PFSK-1 (cell line): ENCODE data around the gene COL6A5.

Experiments used
- FOXP2 ChIP-seq: optimal IDR thresholded peaks from 2 replicates; pipeline ENCODE3; 2011; ENCODE audit warnings: borderline replicate concordance, control low read depth, inconsistent platforms; ENCODE audit not compliant: insufficient read depth; ENCODE audit errors: extremely low read length, extremely low read depth
- POLR2AphosphoS5 ChIP-seq: IDR thresholded peaks from 2 replicates; pipeline ENCODE4 v1.6.1; 2012; ENCODE audit warnings: low read depth, mild to moderate bottlenecking, control low read depth, low read length, moderate library complexity
- SIN3A ChIP-seq: IDR thresholded peaks from 2 replicates; pipeline ENCODE4 v1.6.1; 2012; ENCODE audit warnings: mild to moderate bottlenecking, low read length, moderate library complexity, borderline replicate concordance; ENCODE audit not compliant: insufficient read depth
- TAF1 ChIP-seq: IDR thresholded peaks from 2 replicates; pipeline ENCODE4 v1.6.1; 2012; ENCODE audit warnings: low read length, control low read depth, borderline replicate concordance; ENCODE audit not compliant: insufficient read depth
- TF ChIP-seq, protein P1 (sequence below), 2 experiments: IDR thresholded peaks; 2 replicates each; pipeline versions ENCODE4 v1.6.1 to v1.8.0; 2011 to 2012; ENCODE audit warnings: low read depth in 2 of 2, low read length in 2 of 2, control low read depth in 1 of 2, inconsistent platforms in 1 of 2, mild to moderate bottlenecking in 1 of 2, moderate library complexity in 1 of 2; ENCODE audit not compliant: insufficient read depth in 1 of 2

The COL6A5 gene

DNA sequence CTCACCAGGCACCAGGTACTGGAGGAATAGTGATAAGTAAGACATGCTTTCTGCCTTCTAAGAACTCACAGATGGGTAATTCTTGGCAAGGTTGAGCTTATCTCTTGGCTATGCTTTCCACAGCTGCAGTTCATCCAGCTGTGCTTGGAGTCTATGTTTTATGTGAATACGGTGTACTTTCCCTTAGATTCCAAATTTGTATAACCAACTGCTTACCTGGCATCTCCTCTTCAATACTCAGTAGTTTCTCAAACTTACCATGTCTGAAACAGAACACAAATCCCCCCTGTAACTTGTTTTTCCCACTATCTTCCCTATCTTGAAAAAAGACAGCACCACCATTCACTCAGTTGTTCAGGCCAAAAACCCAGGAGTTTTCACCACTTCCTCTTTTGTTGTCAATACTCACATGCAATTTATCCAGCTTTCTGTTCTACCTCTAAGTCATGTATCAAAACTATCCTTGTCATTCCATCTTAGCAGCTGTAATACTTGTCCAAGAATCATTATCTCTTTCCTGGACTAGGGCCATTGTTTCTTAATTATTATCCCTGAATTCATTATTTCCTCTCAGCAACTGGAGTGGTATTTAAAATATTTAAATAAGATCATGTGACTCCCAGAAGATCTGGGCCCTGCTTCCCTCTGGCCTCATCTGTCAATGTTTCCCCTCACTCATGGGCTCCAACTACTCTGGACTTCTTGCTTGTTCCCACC lies 32.6 kb downstream of the COL6A5 start:
- no peak for TF ChIP-seq SIN3A
- no peak for TF ChIP-seq TAF1
- no peak for TF ChIP-seq POLR2AphosphoS5
- no peak for TF ChIP-seq FOXP2
- TF ChIP-seq, protein P1, sequence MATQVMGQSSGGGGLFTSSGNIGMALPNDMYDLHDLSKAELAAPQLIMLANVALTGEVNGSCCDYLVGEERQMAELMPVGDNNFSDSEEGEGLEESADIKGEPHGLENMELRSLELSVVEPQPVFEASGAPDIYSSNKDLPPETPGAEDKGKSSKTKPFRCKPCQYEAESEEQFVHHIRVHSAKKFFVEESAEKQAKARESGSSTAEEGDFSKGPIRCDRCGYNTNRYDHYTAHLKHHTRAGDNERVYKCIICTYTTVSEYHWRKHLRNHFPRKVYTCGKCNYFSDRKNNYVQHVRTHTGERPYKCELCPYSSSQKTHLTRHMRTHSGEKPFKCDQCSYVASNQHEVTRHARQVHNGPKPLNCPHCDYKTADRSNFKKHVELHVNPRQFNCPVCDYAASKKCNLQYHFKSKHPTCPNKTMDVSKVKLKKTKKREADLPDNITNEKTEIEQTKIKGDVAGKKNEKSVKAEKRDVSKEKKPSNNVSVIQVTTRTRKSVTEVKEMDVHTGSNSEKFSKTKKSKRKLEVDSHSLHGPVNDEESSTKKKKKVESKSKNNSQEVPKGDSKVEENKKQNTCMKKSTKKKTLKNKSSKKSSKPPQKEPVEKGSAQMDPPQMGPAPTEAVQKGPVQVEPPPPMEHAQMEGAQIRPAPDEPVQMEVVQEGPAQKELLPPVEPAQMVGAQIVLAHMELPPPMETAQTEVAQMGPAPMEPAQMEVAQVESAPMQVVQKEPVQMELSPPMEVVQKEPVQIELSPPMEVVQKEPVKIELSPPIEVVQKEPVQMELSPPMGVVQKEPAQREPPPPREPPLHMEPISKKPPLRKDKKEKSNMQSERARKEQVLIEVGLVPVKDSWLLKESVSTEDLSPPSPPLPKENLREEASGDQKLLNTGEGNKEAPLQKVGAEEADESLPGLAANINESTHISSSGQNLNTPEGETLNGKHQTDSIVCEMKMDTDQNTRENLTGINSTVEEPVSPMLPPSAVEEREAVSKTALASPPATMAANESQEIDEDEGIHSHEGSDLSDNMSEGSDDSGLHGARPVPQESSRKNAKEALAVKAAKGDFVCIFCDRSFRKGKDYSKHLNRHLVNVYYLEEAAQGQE (IDR thresholded peaks at IDR 0.05; ENCODE audit: insufficient read depth in 1 of 2, low read depth in 2 of 2, low read length in 2 of 2): no peak

DNA sequence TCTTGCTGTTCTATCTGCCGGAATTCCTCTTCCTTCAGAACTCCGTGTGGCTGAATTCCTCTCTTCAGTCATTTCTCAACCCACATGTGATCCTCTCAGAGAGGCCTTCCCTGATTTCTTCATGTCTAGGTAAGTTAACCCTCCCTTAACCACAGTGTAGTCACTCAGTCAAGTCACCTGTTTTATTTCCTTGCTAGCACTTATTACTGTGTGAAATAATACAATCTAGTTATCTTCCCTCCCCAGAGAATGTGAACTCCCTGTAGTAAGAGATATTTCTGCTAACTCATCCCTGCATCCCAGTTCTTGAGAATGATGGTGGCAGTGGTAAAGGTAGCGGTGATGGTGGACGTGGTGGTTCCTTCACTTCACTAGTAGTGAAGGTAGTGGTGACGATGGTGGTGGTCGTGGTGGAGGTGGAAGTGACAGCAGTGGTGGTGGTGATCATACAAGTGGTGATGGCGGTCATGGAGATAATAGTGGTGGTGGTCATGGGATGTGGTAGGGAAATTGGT lies 33.3 kb downstream of the COL6A5 start:
- TF ChIP-seq POLR2AphosphoS5: no peak
- TF ChIP-seq, protein P1 (IDR thresholded peaks at IDR 0.05; ENCODE audit: insufficient read depth in 1 of 2, low read depth in 2 of 2, low read length in 2 of 2): no peak
- no peak for TF ChIP-seq TAF1
- TF ChIP-seq FOXP2: no peak
- no peak for TF ChIP-seq SIN3A

DNA sequence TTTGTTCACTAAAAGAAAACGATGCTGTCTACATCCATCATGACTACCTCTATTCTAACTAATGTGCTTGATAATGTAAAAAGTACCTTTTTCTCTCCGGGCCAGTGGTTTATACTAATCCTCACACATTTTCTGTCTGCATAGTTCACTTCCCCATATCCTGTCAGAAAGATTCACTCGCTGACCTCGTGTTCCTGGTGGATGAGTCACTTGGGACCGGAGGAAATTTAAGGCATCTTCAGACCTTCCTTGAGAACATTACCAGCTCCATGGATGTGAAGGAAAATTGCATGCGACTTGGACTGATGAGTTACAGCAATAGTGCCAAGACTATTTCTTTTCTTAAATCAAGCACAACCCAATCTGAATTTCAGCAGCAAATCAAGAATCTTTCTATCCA lies 33.8 kb downstream of the COL6A5 start:
- no peak for TF ChIP-seq FOXP2
- TF ChIP-seq SIN3A: no peak
- no peak for TF ChIP-seq POLR2AphosphoS5
- no peak for TF ChIP-seq TAF1
- TF ChIP-seq, protein P1 (IDR thresholded peaks at IDR 0.05; ENCODE audit: insufficient read depth in 1 of 2, low read depth in 2 of 2, low read length in 2 of 2): no peak

DNA sequence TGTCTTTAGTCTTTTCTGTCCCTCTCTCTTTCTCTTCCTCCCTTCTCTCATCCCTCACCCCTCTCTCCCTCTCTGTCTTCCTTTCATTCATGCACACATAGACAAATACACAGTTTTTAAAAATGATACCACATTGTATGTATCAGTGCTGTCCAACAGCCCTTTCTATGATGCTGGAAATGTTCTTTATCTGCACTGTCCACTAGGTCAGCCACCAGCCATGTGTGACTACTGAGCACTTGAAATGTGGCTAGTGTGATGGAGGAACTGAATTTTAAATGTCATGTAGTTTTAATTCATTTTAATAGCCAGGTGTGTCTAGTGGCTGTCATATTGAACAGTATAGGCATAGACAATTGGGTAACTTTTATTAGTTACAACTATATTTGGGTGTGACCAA lies 34.9 kb downstream of the COL6A5 start:
- TF ChIP-seq TAF1 (no peak), FOXP2 (no peak), POLR2AphosphoS5 (no peak), SIN3A (no peak)
- TF ChIP-seq, protein P1 (IDR thresholded peaks at IDR 0.05; ENCODE audit: insufficient read depth in 1 of 2, low read depth in 2 of 2, low read length in 2 of 2): no peak
